Measurements from ENCODE around the gene RHCE. TPM values are rescaled to one million over a fixed set of nuclear protein-coding genes. Genes with fewer than 3 reads are reported as not detected.
"Not testable (repeated sequence)": the region's sequence is repeated elsewhere in the genome, so short reads cannot be mapped to it uniquely, and the experiment has no call there.

Gene RHCE
- total RNA-seq, 1 experiment from 2014 or later: 0.18 TPM

DNA sequence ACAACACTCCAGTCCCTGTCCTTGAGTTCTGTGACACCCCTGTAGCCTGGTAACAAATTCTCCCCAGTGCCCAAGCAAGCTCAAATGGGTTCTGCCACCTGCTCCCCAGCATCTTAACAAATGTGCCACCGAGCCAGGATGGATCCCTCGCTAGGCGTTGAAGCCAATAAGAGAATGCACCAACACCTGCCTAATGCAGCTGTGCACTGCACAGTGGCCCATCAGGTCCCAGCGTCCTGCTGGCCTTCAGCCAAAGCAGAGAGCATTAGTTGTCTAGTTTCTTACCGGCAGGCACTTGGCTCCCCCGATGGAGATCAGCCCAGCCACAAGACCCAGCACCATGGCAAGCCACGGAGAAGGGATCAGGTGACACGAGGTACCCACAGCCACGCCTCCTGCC lies 31.9 kb downstream of the RHCE start:
- DNase-seq: peak in 1 of 2 experiments; percentile 34
- not testable (repeated sequence) for H3K9me3 ChIP-seq (replicated peaks); H3K27ac ChIP-seq; H3K36me3 ChIP-seq; H3K4me3 ChIP-seq; H3K4me1 ChIP-seq; H3K27me3 ChIP-seq

DNA sequence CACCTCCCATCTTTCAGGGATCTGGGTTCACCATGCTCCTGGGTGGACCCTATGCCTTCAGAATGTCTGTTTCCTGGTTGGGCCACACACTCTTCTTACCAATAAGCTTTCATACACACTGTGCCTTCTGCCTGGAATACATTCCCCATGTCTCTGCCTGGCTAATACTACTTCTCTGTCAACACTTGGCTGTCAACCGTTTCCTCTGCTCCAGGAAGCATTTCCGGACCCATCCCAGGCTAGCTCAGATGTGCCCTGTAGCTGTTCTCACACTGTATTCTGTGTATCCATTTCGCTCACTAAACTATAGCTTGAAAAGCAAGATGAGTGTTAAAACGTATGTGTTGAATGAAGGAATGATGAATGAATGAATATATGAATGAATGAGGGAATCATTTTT lies 33.5 kb downstream of the RHCE start:
- not testable (repeated sequence) for H3K27me3 ChIP-seq; H3K4me1 ChIP-seq; H3K36me3 ChIP-seq; H3K27ac ChIP-seq; H3K4me3 ChIP-seq; DNase-seq; H3K9me3 ChIP-seq (replicated peaks)

DNA sequence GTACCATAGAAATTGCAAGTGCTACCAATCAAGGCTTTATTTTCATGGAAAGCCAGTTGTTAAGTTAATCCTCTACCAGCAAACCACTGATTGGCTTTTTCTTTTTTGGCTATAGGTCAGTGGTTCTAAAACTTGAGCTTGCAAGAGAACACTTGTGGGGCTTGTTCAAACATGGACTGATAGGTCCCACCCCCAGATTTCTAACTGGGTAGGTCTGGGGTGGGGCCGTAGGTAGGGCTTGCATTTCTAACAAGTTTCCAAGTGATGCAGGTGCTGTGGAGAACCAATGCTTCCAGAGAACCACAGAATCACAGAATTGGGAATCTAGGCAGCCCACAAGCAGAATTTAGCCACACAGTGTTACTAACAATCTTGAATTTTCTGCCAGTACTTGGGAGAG lies 36.8 kb downstream of the RHCE start:
- not testable (repeated sequence) for H3K27ac ChIP-seq; H3K4me1 ChIP-seq; H3K9me3 ChIP-seq (replicated peaks); H3K4me3 ChIP-seq; H3K36me3 ChIP-seq; DNase-seq; H3K27me3 ChIP-seq

DNA sequence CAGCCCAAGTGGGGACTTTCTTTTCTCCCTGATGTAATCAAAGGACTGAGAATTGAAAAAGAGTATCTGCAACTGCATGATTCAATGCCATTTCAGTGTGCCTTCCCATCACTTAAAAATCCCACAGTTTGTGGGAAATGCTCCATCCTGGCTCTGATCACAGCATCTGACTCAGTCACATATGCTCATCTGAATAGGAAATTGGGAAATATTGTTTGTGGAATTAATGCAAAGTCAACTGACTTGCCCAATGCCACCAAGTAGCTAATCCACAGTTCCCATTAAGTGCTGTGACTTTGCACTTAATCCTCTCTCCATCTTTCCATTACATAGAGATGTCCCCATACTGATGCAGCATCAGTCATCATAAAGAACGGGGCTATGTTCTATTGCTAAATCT lies 37.5 kb downstream of the RHCE start:
- H3K27me3 ChIP-seq; H3K4me1 ChIP-seq; H3K4me3 ChIP-seq; H3K36me3 ChIP-seq; H3K27ac ChIP-seq; H3K9me3 ChIP-seq (replicated peaks); DNase-seq: not testable (repeated sequence)

DNA sequence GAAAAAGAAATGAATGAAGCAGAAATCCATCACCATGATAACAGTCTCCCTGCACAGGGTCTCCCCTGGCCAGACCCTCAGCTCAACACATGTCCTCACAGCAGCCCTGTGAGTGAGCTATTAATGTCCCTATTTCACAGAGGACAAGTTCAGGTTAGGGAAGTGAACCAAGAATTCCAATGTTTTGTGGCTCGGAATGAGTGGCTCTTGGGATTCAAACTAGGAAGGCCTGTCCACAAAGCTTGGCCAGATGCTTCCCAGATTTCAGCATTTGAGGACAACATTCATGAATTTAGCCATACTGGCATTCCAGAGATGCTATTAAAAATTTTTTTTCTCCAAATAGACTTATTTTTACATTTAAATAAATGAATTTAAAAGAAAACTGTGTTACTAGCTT lies 38.1 kb downstream of the RHCE start:
- H3K27me3 ChIP-seq; DNase-seq; H3K9me3 ChIP-seq (replicated peaks): not testable (repeated sequence)

DNA sequence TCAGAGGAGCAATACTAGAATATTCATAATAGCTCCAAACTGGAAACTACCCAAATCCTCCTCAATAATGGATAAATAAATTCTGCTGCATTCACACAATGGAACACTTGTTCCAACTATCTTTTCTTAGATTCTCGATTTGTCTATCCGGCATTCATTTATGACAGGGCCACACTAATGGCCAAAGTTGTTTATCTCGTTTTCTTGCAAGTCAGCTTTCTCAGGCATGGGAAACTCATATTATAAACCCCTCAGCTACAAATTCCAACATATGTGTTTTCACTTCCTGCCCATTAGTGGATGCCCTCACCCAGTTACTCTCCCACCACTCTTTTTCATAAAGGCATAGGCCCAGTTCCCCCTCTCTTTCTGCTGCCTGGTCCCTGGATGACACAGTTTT lies 42.3 kb downstream of the RHCE start:
- H3K27me3 ChIP-seq; DNase-seq; H3K9me3 ChIP-seq (replicated peaks): not testable (repeated sequence)

More for the DNA sequence above, 38.1 kb downstream of the RHCE start:
- H3K36me3 ChIP-seq, H3K4me1 ChIP-seq, H3K27ac ChIP-seq, H3K4me3 ChIP-seq: not testable (repeated sequence)

DNA sequence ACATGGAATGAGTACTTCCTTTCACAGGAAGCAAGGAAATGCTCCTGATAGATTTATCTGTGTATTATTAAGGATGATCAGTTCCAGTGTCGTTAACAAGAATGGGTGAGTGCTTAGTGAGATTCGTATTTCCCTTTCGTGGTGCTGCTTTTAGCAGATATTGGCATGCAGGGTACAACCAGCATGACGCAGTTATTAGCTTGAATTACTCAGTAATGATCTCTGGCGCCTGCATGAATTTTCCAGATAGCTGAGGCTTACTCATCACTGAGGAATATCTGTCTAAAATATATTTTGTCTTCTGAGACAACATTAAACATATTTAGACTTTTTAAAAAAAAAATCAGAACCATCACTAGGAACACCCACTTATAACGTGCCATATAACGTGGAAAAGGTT lies 48.9 kb downstream of the RHCE start:
- H3K4me3 ChIP-seq; H3K9me3 ChIP-seq (replicated peaks); DNase-seq; H3K36me3 ChIP-seq; H3K27ac ChIP-seq; H3K4me1 ChIP-seq; H3K27me3 ChIP-seq: not testable (repeated sequence)

More for the DNA sequence above, 42.3 kb downstream of the RHCE start:
- not testable (repeated sequence) for H3K4me1 ChIP-seq, H3K27ac ChIP-seq, H3K36me3 ChIP-seq, H3K4me3 ChIP-seq

DNA sequence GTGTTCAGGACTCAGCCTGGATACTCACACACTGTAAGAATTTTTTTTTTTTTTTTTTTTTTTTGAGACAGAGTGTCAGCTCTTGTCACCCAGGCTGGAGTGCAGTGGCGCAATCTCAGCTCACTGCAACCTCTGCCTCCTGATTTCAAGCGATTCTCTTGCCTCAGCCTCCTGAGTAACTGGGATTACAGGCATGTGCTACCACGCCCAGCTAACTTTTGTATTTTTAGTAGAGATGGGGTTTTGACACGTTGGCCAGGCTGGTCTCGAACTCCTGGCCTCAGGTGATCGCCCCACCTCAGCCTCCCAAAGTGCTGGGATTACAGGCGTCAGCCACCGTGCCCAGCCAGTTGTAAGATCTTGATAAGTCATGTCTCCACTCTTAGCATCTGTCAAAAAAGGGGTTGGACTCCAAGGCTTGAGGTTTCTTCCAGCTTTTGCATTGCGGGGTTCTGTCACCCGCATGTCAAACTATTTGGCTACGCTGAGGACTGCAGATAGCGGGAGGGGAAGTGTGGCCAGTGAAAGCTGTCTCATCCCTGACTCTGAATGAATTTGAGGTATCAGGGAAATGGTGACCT lies 50.8 kb downstream of the RHCE start:
- not testable (repeated sequence) for H3K4me1 ChIP-seq; H3K9me3 ChIP-seq (replicated peaks); H3K36me3 ChIP-seq; H3K27ac ChIP-seq; H3K4me3 ChIP-seq; H3K27me3 ChIP-seq; DNase-seq

DNA sequence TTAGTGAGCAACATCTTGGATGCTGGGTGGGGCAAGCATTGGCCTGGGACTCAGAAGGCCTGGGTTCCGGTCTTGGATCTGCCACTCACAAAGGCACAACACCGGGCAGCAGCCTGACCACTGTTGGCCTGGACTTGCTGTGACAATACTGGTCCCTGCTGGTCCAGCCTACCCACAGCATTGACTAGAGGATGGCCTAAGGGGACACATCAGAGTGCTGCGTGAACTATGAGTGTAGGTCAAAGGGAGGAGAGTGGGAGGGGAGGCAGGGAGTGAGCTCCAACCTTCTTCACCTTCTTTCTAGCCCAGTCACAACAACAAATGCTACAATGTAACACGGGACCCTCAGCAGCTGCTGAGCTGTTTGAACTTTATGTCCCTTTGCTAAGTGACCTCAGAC lies 51.4 kb downstream of the RHCE start:
- H3K4me3 ChIP-seq: no peak overlapping the region
- no peaks in the 10 kb centered on the region for H3K4me1 ChIP-seq
- H3K27me3 ChIP-seq: no peaks in the 10 kb centered on the region
- H3K9me3 ChIP-seq (replicated peaks): no peaks in the 10 kb centered on the region
- H3K27ac ChIP-seq: no peak overlapping the region
- H3K36me3 ChIP-seq: no peaks in the 10 kb centered on the region
- DNase-seq: peak in 1 of 2 experiments; percentile 15

DNA sequence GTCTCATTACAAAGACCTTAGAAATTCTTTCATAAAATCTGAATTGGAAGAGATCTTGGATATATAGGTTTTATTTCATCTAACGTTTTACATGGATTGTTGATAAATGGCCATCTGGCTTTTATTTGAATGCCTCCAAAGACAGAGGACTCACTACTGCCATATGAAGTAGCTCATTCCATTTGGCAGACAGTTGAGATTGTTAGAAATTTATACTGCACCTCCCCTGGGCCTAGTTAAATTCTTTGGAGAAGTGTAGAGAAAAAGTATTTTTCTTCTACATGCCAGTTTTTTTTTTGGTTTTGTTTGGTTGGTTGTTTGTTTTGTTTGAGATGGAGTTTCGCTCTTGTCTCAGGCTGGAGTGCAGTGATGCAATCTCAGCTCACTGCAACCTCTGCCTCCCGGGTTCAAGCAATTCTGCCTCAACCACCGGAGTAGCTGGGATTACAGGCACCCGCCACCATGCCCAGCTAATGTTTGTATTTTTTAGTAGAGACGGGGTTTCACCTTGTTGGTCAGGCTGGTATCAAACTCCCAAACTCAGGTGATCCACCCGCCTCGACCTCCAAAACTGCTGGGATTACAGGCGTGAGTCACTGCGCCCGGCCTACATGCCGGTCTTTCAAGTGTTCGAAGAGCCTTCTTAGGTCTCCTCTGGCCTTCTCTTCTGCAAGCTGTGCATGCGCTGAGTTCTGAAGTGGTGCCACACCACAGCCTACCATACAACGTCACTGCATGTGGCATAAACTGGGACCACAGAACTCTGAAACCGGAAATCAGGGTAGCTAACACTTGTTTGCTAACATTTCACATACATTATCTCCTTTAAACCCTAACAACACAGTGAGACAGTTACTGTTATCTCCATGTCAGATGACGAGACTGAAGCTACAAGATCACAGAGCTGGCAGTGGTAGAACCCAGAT lies 57.7 kb downstream of the RHCE start:
- peaks cover 37% of the 10 kb centered on the region for H3K36me3 ChIP-seq
- H3K4me1 ChIP-seq; H3K27me3 ChIP-seq; H3K27ac ChIP-seq; H3K4me3 ChIP-seq; H3K9me3 ChIP-seq (replicated peaks); DNase-seq: not testable (repeated sequence)

DNA sequence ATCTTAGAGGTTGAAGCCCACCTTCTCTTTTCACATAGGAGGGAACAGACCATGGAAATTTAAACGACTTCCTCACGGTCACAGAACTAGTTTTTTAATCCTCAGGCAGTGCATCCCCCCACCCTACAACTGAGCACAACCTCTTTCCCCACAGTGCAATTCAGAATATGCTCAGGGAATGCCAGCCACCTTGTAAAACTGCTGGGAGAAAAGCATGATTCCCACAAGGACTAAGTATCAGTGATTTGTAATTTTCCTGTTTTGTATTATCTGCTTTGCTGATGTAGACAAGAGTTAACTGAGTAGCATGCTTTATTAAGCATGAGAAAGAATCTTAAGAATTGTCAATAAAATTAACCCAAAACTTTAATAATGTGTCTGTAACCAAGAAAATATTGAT lies 58.7 kb downstream of the RHCE start:
- Histone ChIP-seq H3K4me1 (no peaks in the 10 kb centered on the region), H3K9me3 (replicated peaks) (no peaks in the 10 kb centered on the region), H3K27ac (no peak overlapping the region), H3K27me3 (no peaks in the 10 kb centered on the region), H3K4me3 (no peak overlapping the region), H3K36me3 (peaks cover 44% of the 10 kb centered on the region)
- no peak for DNase-seq

DNA sequence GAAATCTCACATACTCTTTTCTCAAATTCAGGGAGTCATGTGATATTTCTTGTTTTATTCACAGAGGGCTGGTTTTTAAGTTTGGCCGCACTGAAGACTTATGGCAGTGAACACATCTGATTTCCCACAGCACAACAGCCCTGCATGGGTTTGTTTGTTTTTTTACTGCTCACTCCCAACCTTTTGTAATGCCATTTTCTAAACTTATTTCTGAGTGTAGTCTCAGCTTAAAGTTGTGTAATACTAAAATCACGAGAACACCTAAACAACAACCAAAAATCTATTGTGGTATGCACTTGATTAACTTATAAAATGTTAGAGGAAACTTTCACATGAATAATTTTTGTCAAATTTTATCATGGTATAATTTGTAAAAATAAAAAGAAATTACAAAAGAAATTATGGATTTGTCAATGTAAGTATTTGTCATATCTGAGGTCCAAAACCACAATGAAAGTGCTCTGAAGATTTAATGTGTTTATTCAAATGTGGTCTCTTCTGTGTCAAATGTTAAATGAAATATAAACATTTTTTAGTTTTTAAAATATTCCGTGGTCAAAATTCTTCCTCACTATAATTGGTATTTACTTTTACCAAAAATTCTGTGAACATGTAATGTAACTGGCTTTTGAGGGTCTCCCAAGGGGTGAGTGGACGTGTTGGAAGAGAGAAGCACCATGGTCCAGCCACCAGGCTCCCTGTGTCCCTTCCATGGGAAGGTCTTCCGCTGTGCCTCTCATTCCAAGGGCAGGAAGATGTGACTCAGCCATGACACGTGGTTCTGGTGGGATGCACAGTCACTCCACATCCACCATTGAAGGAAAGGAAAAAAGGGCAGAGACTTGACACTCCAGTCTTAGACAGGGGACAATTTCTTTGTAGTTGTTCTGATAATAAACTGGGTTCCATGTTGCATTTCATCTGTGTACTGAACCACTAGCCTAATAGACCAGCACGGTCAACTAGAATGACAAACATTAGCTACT lies 59.7 kb downstream of the RHCE start:
- no peaks in the 10 kb centered on the region for H3K9me3 ChIP-seq (replicated peaks)
- no peak overlapping the region for H3K27ac ChIP-seq
- peaks cover 49% of the 10 kb centered on the region for H3K36me3 ChIP-seq
- H3K4me3 ChIP-seq: no peak overlapping the region
- no peak for DNase-seq
- H3K27me3 ChIP-seq: no peaks in the 10 kb centered on the region
- no peaks in the 10 kb centered on the region for H3K4me1 ChIP-seq

DNA sequence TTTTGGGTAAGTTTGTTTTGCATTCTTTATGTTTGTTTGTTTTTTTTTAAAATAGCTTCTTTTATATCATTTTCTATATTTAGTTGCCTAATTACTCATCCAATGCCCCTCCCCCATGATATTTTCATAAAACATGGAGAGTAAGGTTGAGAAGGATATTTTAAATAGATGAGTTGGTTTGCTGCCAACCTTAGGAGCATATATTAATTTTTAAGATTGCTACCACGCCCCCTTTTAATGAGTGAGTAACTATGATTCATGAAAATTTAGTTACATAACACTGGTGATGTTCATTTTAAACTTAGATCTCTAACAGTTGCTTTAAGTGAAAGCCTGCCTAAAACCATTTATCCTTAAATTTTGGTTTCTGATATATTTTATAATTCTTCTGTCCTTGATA lies 63.8 kb downstream of the RHCE start:
- Histone ChIP-seq H3K27me3 (no peaks in the 10 kb centered on the region), H3K36me3 (peaks cover 75% of the 10 kb centered on the region), H3K27ac (no peak overlapping the region), H3K4me3 (no peak overlapping the region), H3K9me3 (replicated peaks) (no peaks in the 10 kb centered on the region), H3K4me1 (no peaks in the 10 kb centered on the region)
- no peak for DNase-seq

DNA sequence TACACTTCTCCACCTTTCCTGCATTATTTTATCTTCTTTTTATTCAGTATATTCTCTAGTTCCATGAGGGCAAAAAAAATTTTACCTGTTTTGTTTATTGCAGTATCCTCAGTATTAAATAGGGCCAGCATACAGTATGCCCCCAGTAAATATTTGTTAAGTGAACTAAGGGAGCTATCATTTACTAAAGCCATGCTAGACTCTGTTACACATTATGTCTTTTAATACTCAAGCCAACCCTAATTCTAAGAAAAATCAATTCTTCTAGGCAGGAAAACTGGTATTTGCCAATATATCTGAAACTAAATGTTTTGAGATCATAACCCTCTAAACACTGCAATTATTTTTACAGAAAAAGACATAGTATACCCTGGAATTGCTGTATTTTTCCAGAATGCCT lies 64.2 kb downstream of the RHCE start:
- H3K4me3 ChIP-seq: no peak overlapping the region
- no peaks in the 10 kb centered on the region for H3K27me3 ChIP-seq
- H3K4me1 ChIP-seq: no peaks in the 10 kb centered on the region
- H3K36me3 ChIP-seq: peaks cover 75% of the 10 kb centered on the region
- no peaks in the 10 kb centered on the region for H3K9me3 ChIP-seq (replicated peaks)
- no peak overlapping the region for H3K27ac ChIP-seq
- DNase-seq: no peak

DNA sequence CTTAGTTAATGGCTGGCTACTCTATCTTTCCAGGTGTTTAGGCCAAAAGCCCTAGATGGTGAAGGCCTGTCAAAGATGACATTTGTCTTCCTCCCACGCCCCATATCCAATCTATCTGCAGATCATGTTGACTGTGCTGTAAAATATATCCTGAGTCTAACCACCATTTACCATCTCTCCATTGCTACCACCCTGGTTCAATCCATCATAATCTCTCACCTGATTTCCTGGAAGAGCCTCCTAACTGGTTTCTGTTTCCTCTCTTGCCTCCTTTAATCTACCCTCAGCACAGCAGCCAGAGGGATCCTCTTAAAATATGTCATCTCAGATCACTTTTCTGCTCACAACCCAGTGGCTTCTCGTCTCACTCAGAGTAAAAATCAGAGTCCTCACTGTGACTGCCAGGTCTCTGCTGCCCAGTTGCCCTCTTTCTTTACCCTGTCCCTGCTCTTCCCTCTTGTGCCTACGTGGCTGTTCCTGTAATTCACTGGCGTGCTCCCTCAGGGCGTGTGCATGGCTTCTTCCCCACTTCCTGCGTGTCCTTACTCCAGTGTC lies 64.7 kb downstream of the RHCE start:
- Histone ChIP-seq H3K4me1 (no peaks in the 10 kb centered on the region), H3K9me3 (replicated peaks) (no peaks in the 10 kb centered on the region), H3K27ac (no peak overlapping the region), H3K27me3 (no peaks in the 10 kb centered on the region), H3K4me3 (no peak overlapping the region), H3K36me3 (peaks cover 71% of the 10 kb centered on the region)
- no peak for DNase-seq

Data from SJCRH30 (cell line).